Measurements from ENCODE around the gene ANGEL2. TPM values are rescaled to one million over a fixed set of nuclear protein-coding genes. Genes with fewer than 3 reads are reported as not detected.

The ANGEL2 gene
- total RNA-seq, 1 donor from 2014 or later: 36.6 TPM

DNA sequence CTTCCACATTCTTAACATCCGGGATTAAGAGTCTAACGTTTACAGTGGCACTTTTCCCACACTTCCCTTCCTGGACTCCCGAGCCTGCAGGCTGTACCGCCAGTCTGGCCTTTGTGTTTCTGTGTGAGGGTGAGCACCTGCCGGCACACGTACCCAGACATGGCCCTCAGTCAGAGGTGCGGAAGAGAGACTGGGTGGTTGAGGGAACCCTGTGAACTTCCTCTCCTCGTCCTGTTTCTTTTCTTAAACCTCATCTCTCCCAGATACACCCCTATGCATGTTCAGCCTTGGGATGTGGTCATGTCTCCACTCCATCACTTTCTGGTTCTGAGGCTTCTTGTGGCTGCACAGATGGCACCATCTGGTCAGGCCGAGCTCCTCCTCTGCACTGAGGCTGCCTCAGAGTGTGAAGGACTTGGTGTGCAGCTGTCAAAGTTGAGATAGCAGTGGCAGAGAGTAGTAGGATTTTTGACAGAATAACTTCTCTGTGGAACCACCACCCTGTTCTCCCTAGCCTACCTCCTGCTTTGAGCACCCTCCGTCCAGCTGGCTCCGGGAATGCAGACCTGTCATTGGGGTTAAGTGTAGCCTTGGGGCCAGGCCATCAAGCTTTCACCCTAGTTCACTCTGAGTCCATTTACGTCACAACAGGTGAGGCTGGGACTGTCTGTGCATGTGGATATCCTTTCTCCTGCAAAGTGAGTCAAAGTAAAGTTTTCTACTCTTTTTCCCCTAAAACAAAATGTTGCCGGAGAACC is 33.9 kb downstream of the ANGEL2 start:
- intact Hi-C loops (cut with DNase I): no loop called here
- ATAC-seq (peak; percentile 22 to 40), DNase-seq (no peak)
- TF ChIP-seq, protein P1, sequence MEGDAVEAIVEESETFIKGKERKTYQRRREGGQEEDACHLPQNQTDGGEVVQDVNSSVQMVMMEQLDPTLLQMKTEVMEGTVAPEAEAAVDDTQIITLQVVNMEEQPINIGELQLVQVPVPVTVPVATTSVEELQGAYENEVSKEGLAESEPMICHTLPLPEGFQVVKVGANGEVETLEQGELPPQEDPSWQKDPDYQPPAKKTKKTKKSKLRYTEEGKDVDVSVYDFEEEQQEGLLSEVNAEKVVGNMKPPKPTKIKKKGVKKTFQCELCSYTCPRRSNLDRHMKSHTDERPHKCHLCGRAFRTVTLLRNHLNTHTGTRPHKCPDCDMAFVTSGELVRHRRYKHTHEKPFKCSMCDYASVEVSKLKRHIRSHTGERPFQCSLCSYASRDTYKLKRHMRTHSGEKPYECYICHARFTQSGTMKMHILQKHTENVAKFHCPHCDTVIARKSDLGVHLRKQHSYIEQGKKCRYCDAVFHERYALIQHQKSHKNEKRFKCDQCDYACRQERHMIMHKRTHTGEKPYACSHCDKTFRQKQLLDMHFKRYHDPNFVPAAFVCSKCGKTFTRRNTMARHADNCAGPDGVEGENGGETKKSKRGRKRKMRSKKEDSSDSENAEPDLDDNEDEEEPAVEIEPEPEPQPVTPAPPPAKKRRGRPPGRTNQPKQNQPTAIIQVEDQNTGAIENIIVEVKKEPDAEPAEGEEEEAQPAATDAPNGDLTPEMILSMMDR (IDR thresholded peaks at IDR 0.05): no peak
- H3K4me1 ChIP-seq: peaks cover 23% of the 10 kb centered on the region
- no peaks in the 10 kb centered on the region for H3K9me3 ChIP-seq
- no peaks in the 10 kb centered on the region for H3K36me3 ChIP-seq
- H3K27ac ChIP-seq: peak overlapping the region; percentile 52
- H3K4me3 ChIP-seq: no peak overlapping the region
- H3K27me3 ChIP-seq (ENCODE audit: low read depth): no peaks in the 10 kb centered on the region

GRCh38 chr1:212981025-212981495 is 34.6 kb downstream of the ANGEL2 start:
- DNase-seq (peak; percentile 57), ATAC-seq (peak; percentile 79 to 86)
- Histone ChIP-seq H3K9me3 (no peaks in the 10 kb centered on the region), H3K36me3 (no peaks in the 10 kb centered on the region), H3K4me3 (no peak overlapping the region), H3K27ac (peak overlapping the region; percentile 52), H3K4me1 (peaks cover 23% of the 10 kb centered on the region), H3K27me3 (ENCODE audit: low read depth) (no peaks in the 10 kb centered on the region)
- intact Hi-C loops (cut with DNase I): no loop called here
- TF ChIP-seq, protein P1 (IDR thresholded peaks at IDR 0.05): no peak

DNA sequence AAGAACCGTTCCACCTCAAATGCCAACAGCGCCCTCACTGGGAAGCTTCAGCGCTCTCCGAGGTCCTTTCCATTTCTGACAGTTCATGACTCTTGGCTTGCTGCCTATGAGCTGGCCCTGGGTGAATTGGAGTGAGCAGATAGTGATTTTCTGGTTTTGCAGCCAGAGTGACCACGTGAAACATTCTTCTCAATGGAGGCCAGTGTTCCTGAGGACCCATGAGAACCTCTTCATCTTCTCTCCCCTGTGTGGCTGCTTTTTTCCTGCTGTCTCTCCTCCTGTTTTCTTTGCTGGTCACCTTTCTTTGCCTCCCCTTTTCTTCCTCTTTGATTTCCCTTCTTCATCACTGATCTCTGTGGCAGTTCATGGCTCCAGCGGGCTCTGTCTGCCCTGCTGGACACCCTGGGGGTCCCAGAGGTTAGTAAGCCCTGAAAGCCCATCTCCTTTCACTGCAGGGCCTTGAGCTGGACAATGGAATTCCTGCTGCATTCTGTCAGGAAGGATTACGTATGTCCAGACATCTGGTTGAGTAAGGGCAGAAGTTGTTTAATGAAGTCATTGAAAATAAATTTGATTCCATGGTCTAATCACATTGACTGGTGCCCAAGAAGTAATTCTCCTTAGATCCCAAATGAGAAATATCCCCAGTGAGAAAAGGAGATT is 35.4 kb downstream of the ANGEL2 start:
- H3K36me3 ChIP-seq: no peaks in the 10 kb centered on the region
- H3K27ac ChIP-seq: peak overlapping the region; percentile 52
- no peaks in the 10 kb centered on the region for H3K9me3 ChIP-seq
- H3K4me1 ChIP-seq: peaks cover 23% of the 10 kb centered on the region
- TF ChIP-seq, protein P1 (IDR thresholded peaks at IDR 0.05): no peak
- DNase-seq (no peak), ATAC-seq (peak in 1 of 2 donors; percentile 28)
- no peaks in the 10 kb centered on the region for H3K27me3 ChIP-seq (ENCODE audit: low read depth)
- intact Hi-C loops (cut with DNase I): no loop called here
- no peak overlapping the region for H3K4me3 ChIP-seq

DNA sequence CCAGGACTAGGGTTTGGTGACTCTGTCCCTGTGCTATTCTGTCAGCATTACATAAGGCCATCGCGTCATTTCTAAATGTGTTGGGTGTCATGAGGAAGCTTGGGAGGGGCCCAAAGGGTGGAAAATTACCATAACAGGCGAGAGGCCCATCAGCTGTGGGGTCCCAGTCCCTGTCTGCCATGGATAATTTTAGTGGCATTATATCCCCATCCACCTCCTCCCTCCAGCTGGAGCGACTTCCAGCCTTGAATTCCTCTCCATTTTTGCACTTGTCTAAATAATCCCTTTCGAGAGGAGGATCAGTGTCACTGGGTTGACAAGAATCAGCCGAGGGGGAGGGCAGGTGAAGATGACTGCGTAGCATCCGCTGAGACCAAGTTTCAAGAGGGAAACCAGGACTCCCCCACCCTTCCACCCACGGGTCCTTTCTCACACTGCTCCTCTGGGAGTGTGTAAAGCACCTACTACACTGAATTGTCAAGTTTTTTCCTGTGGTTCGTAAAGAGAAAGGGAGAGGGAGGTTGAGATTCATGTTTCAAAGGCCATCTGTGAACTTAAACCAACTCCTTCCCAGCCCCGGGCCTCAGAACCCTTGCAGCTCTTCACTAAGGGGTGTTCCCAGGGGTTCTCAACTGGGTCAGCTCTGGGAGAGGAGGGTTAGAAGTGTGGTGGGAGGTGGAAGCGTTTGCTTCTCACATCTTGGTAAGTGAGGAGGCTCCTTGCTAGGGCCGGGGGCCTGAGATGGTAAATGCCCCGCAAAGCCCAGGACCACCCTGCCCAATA is 36.1 kb downstream of the ANGEL2 start:
- Histone ChIP-seq H3K4me3 (no peak overlapping the region), H3K9me3 (no peaks in the 10 kb centered on the region), H3K27ac (no peak overlapping the region), H3K4me1 (peaks cover 23% of the 10 kb centered on the region), H3K36me3 (no peaks in the 10 kb centered on the region), H3K27me3 (ENCODE audit: low read depth) (no peaks in the 10 kb centered on the region)
- intact Hi-C loops (cut with DNase I): no loop called here
- TF ChIP-seq, protein P1 (IDR thresholded peaks at IDR 0.05): no peak
- DNase-seq (no peak), ATAC-seq (no peak)
